Mucosa of gallbladder (tissue), 1 donor: ENCODE measurements around the gene YPEL2. TPM values are rescaled to one million over a fixed set of nuclear protein-coding genes. Genes with fewer than 3 reads are reported as not detected.
A peak's percentile ranks its signal among the peaks of the same experiment; 100 is the strongest.
"Not testable (repeated sequence)": the region's sequence is repeated elsewhere in the genome, so short reads cannot be mapped to it uniquely, and the experiment has no call there.

Source experiments
- DNase-seq: peaks from one replicate; pipeline ENCODE4 v3.0.0-alpha.2; 2020; ENCODE audit warnings: low spot score
- total RNA-seq: library from RNA; stranded (reverse); gene quantifications from one replicate; pipeline ENCODE4 v1.2.1, GENCODE V29; 2021
- donor health status: DM: no; HTN: no; CAD: no.

The YPEL2 gene
- total RNA-seq, 1 donor from 2014 or later, result 75.2 TPM

GRCh38 chr17:59375857-59376256 lies 44.4 kb downstream of the YPEL2 start:
- no peak for DNase-seq

GRCh38 chr17:59376506-59376905 lies 45.1 kb downstream of the YPEL2 start:
- DNase-seq, result no peak

- DNase-seq, result no peak
Measured at GRCh38 chr17:59377410-59377809, 46.0 kb downstream of the YPEL2 start.

- no peak for DNase-seq
Measured at GRCh38 chr17:59378675-59379074, 47.2 kb downstream of the YPEL2 start.

- DNase-seq, result no peak
Measured at GRCh38 chr17:59380474-59380873, 49.0 kb downstream of the YPEL2 start.

GRCh38 chr17:59381716-59382570 lies 50.5 kb downstream of the YPEL2 start:
- DNase-seq, result peak; percentile 77

GRCh38 chr17:59383893-59384292 lies 52.4 kb downstream of the YPEL2 start:
- DNase-seq, result no peak

- no peak for DNase-seq
Measured at GRCh38 chr17:59387351-59388068, 56.1 kb downstream of the YPEL2 start.

GRCh38 chr17:59388069-59388556 lies 56.7 kb downstream of the YPEL2 start:
- DNase-seq, result no peak

GRCh38 chr17:59389066-59389465 lies 57.6 kb downstream of the YPEL2 start:
- DNase-seq, result no peak

GRCh38 chr17:59391021-59391420 lies 59.6 kb downstream of the YPEL2 start:
- no peak for DNase-seq

GRCh38 chr17:59392973-59393679 lies 61.7 kb downstream of the YPEL2 start:
- DNase-seq, result no peak

- DNase-seq, result not testable (repeated sequence)
Measured at GRCh38 chr17:59393742-59394410, 62.4 kb downstream of the YPEL2 start.

GRCh38 chr17:59396134-59396826 lies 64.8 kb downstream of the YPEL2 start:
- no peak for DNase-seq

- DNase-seq, result no peak
Measured at GRCh38 chr17:59397316-59398073, 66.0 kb downstream of the YPEL2 start.

GRCh38 chr17:59399914-59400313 lies 68.5 kb downstream of the YPEL2 start:
- DNase-seq, result no peak

- DNase-seq, result no peak
Measured at GRCh38 chr17:59400858-59401257, 69.4 kb downstream of the YPEL2 start.

GRCh38 chr17:59401274-59401673 lies 69.8 kb downstream of the YPEL2 start:
- DNase-seq, result no peak

- no peak for DNase-seq
Measured at GRCh38 chr17:59401725-59402124, 70.3 kb downstream of the YPEL2 start.

- no peak for DNase-seq
Measured at GRCh38 chr17:59402760-59403159, 71.3 kb downstream of the YPEL2 start.
